Inflammatory macrophage treated with lipopolysaccharide for 1 hour (primary cell): ENCODE results near the gene ZNF362.
"Not testable (repeated sequence)": the region's sequence is repeated elsewhere in the genome, so short reads cannot be mapped to it uniquely, and the experiment has no call there.

Source experiments
- DNase-seq, 2 donors: peaks; one replicate each; pipeline ENCODE4 v3.0.0-alpha.2; 2020 to 2022

Gene ZNF362

DNA sequence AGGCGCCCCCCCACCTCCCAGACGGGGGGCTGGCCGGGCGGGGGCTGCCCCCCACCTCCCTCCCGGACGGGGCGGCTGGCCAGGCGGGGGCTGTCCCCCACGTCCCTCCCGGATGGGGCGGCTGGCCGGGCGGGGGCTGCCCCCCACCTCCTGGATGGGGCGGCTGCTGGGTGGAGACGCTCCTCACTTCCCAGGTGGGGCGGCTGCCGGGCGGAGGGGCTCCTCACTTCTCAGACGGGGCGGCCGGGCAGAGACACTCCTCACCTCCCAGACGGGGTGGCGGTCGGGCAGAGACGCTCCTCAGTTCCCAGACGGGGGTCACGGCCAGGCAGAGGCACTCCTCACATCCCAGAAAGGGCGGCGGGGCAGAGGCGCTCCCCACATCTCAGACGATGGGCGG lies 53.1 kb downstream of the ZNF362 start:
- DNase-seq: not testable (repeated sequence)

DNA sequence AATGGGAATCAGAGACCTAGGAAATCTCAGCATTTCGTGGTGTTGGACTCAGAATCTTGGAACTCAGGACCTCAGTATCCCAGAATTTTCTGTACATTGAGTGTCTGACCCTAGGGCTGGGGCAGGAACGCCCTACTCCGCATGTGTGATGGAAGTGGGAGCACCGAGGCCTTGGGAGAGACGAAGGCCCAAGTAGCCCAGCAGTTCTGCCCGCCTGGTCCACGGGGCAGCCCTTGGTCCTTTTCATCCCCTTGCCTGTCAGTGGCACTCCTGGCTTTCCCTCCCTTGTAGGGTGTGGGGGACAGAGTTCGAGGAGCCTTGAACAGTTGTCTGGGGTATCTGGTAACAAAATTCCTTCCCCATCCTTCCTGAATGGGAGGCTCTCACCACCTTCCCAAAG lies 54.4 kb downstream of the ZNF362 start:
- DNase-seq: no peak

DNA sequence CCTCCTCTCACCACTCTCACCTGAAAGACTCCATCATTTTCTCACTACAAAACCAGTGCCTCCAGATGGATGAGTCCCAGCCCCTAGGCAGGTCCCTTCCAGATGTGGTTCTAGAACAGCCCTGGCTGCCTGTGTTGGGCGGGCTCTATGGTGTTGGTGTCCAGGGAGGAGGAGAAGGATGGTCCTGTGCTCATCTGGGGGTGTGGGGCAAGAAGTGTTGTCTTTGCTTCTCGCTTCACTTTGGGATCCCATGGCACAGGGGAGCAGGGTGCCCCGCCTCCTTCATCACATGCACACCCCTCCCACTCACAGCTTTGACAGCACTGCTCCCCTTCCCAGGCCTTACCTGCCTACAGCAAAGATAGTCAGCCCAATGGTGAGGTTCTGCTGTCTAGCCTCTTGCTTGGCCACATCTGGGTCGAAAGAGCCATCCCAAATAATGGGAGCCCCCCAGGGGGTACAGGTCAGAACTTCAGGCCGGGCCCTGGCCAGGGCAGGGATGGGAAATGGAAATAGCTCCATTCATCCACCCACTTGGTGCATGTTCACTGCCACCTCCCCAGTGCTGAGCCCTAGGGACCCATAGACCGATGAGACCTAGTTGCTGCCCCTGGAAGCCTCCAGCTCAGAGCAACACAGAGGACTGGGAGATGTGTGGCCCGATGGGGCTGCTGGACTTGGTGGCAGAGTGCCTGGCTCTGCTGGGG lies 55.6 kb downstream of the ZNF362 start:
- no peak for DNase-seq

GRCh38 chr1:33312413-33312749 lies 56.1 kb downstream of the ZNF362 start:
- no peak for DNase-seq

DNA sequence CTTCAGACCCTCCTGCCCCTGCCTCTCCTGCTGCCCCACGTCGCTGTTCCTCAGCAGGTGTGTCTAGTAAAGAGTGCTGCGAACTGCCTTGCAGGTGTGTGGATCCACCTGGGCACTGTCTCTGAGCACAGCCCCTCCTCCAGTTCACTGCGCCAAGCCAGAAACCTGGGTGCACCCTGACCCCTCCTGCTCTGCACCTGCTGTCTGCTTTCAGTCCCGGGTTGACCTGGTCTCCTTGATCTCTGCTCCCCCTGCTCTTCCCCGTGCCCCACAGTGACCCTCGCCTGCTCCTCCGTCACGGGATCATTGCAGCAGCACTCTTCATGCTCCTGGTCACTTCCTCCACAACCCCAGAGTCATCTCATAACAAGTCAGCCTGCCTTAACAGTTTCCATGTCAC lies 58.1 kb downstream of the ZNF362 start:
- DNase-seq: no peak

DNA sequence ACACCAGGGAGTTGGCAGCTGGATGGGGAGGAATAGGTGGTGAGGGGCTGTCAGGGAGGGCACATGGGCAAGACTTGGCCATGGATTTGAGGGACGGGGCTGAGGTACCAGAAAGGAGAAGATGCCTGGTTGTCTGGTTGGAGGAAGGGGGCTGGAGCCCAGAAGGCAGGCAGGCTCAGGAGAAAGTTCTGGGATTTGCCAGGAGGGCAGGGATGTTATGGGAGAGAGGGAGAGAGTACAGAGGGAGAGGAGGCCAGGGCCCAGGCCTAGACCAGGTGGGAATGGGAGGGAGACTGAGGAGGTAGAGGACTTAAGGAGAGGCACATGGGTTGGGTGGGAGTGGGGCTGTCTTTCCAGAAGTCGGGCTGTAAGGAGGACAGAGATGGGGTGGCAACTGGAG lies 60.3 kb downstream of the ZNF362 start:
- no peak for DNase-seq

GRCh38 chr1:33317354-33317753 lies 61.1 kb downstream of the ZNF362 start:
- no peak for DNase-seq

GRCh38 chr1:33317946-33318345 lies 61.7 kb downstream of the ZNF362 start:
- DNase-seq: no peak

GRCh38 chr1:33319186-33319948 lies 63.1 kb downstream of the ZNF362 start:
- no peak for DNase-seq

GRCh38 chr1:33319949-33320618 lies 63.8 kb downstream of the ZNF362 start:
- no peak for DNase-seq

- DNase-seq: no peak
These were observed 64.4 kb downstream of the ZNF362 start, which contains the start of gene A3GALT2 for GRCh38 chr1:33320619-33321165. Gene A3GALT2, minus strand, starts transcription at chr1:33321098. Its CDS starts 0 bp downstream, at chr1:33321098.

- DNase-seq: no peak
These were observed 64.9 kb downstream of the ZNF362 start for GRCh38 chr1:33321178-33321577.

DNA sequence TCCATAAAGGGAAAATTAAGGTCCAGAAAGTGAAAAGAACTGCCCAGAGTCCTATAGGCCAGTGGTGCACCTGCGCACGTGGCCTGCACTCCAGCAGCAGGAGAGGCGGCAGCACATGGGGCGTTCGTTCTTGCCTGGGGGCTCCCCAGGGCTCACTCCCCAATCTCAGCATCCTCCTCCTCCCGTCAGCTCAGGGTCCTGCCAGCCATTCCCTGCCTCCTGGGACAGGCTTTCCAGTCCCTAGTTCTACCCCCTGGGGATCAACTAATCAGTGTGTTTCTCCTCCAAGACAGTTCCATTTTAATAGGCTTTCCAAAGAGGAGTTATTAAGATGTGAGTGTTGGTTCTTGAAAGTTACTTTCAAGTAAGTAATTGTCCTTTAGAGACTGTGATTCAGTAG lies 65.8 kb downstream of the ZNF362 start:
- no peak for DNase-seq

DNA sequence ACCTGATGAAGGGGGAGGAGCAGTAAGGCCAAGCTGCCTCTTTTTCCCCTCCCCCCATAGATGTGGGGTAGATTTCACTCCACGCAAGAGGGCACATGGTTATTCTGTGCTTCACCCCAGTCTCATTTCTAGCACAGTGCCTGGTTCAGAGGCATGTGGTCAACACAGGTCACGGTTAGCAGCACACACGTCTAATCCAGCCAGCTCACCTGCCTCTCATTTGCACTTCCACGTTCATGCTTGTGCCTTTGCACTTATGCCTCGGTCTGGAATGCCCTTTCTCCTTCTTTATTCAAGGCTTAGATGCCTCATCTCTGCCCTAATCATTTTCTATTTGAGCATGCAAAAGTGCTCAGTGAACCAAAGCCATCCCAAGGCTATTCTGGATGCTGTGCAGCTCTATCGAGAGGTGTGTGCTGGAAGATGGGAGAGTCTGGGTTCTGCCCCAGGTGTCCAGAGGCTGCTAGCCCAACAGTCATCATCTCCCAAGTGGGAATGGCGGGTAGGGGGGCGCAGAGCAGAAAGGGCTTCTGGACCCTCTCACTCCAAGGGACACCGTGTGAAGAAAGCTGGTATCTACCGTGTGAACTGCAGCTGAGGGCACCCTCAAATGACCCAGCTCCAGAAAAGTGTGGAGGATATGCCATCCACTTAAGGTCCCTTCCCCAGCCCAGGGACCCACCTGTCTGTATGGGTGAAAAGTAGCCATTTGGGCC lies 66.7 kb downstream of the ZNF362 start:
- DNase-seq: no peak

GRCh38 chr1:33323663-33324477 lies 67.6 kb downstream of the ZNF362 start:
- DNase-seq: no peak

GRCh38 chr1:33324677-33325575 lies 68.6 kb downstream of the ZNF362 start:
- no peak for DNase-seq

DNA sequence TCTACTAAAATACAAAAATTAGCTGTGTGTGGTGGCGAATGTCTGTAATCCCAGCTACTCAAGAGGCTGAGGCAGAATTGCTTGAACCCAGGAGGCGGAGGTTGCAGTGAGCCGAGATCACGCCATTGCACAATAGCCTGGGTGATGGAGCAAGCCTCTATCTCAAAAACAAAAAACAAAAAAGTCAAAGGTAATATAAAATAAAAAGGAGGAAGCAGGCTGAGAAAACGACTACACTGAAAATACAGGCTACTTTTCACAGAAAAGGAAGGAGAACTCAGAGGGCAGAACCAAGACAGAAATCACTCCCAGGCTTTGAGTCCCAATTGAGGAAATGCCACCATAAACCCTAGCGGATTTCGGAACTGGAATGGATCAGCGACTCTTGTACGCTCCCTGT lies 70.5 kb downstream of the ZNF362 start:
- DNase-seq: peak; percentile 56 to 62

DNA sequence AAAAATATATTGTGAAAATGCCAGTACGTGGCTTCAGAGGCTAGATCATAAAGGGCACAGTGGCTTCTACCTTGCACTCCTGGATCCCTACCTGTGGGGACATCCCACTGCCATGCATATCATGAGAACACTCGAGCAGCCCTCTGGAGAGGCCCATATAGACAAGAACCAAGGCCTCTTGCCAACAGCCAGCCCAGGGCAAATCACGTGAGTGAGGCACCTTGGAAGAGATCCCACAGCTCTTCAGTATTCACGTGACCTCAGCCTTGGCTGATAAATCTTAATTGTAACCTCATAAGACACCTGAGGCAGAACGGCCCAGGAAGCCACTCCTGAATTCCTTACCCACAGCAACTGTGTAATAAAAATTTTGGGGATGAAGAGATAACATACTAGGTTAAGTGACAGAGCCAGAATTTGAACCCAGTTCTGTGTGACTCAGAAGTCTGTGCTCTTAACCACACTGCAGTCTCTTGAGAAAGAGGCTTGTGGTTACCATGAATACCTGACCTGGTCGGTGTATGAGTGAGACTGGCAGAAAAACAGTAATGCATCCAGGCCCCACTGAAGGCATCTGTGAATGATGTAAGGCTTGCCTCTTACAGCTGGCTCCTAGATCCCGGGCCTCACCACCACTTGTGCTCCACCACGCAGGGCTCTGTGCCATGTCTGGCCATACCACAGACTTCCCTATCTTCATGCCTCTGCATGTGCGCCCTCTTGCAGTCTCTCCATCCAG lies 71.5 kb downstream of the ZNF362 start:
- DNase-seq: no peak

GRCh38 chr1:33328817-33329216 lies 72.5 kb downstream of the ZNF362 start:
- no peak for DNase-seq

DNA sequence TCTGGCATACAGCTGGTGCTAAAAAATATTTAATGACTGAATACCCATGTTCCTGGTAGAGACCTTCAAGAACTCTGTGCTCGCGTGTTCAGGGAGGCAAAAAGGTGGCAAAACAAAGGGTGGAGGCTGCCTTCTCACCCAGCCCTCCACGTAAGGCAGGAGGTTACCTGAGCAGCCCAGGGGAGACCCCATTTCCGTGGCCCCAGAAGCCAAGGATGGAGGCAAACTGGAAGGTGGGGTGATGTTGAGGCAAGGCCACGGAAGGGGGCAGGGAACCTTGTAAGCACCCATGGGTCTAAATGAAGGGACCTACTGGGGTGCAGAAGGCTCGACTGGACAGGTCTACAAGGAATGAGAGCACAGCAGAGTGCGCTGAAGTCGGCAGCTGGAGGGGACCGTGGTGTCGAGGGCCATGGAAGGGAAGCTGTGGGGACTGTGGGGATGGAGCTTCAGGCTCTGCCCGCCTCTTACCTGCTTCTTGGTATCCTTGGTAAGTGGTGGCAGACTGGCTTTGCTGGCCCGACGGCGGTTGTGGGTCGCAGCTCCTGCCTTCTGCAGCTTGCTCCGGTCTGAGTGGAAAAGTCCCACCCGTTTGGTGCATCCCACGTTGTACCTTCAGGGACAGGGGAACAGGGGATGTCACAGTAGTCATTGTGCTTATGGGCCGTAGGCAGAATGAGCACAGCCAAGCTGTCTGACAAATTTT lies 73.5 kb downstream of the ZNF362 start:
- DNase-seq: no peak
